Daoy (cell line): ENCODE measurements around the gene LRRC40. TPM values are rescaled to one million over a fixed set of nuclear protein-coding genes. Genes with fewer than 3 reads are reported as not detected.
A peak's percentile ranks its signal among the peaks of the same experiment; 100 is the strongest.
"Not testable (repeated sequence)": the region's sequence is repeated elsewhere in the genome, so short reads cannot be mapped to it uniquely, and the experiment has no call there.

Experiments used
- DNase-seq: peaks from one replicate; pipeline ENCODE4 v3.0.0-alpha.2; 2015; ENCODE audit warnings: low read depth
- total RNA-seq: library from RNA; depleted of rRNA; stranded (reverse); fragments of >200 nt; shearing (Covaris generic); gene quantifications from 2 replicates; pipeline ENCODE4 v1.2.3, GENCODE V29; 2014

Gene LRRC40
- total RNA-seq, 1 experiment from 2014 or later, result 47.5 TPM

DNA sequence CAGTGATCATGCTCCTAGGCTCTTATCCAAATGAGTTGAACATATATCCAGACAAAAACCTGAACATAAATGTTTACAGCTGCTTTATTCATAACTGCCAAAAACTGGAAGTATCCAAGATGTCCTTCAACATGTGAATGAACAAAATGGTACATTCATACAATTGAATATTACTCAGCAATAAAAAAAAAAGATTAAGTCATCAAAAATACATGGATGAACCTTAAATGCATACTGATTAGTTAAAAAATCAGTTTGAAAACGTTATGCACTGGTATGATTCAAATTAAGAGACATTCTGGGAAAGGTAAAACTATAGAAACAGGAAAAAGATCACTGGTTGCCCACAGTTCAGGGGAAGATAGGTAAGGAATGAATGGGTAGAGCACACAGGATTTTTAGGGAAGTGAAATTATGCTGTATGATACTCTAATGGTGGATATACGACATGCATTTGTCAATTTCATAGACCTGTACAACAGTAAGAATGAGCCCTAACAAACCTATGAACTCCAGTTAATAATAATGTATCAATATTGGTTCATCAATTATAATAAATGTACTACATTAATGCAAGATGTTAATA is 3.1 kb downstream of the LRRC40 start:
- no peak for DNase-seq

DNA sequence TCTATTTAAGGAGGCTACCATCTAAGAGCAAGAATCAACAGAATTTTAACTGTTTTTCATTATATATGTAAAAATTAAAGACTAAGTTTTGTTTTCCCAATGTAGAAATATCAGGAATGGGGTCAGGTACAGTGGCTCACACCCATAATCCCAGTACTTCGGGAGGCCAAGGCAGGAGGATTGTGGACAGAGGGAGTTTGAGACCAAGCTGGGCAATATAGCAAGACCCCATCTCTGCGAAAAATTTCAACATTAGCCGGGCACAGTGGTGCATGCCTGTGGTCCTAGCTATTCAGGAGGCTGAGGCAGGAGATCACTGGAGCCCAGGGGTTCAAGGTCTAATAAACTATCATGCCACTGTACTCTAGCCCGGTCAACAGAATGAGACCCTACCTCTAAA is 5.3 kb downstream of the LRRC40 start:
- DNase-seq, result no peak

DNA sequence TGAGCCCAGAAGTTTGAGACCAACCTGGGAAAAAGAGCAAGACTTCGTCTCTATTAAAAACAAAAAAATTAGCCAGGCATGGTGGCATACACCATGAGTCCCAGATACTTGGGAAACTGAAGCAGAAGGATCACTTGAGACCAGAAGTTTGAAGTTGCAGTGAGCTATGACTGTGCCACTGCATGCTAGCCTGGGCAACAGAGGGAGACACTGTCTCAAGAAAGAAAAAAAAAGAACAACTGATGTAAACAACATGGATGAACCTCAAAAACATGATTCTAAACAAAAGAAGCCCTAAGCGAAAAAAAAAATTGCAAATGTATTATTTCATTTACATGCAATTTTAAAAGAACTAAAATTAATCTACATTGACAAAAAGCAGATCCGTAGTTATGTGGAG is 9.0 kb downstream of the LRRC40 start:
- DNase-seq, result no peak

DNA sequence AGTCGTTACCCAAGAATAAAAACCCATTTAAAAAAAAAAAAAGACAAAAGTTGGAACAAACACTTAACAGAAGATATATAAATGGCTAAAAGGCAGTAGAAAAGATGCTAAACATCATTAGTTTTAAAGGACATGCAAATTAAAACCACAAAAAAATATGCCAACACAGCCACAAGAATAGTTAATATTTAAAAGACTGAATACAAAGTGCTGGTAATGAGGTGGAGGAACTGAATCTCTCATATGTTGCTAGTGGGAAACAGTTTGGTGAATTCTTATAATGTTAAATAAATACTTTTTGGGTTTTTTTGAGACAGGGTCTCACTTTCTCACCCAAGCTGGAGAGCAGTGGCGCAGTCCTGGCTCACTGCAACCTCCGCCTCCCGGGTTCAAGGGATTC is 10.0 kb downstream of the LRRC40 start:
- no peak for DNase-seq

DNA sequence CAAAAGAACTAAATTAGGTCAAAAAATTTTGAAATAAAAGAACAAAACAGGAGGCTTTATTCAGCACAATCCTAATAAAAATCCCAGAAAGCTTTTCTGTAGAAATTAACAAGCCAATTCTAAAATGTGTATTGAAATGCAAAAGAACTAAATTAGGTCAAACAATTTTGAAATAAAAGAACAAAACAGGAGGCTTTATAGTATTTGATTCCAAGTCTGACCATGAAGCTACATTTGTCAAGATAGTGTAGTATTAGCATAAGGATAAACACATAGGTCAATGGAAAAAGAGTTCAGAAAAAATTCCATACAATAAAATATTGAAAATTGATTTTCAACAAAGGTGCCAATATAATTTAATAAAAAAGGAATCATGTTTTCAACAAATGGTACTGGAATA is 10.8 kb downstream of the LRRC40 start:
- DNase-seq, result no peak

DNA sequence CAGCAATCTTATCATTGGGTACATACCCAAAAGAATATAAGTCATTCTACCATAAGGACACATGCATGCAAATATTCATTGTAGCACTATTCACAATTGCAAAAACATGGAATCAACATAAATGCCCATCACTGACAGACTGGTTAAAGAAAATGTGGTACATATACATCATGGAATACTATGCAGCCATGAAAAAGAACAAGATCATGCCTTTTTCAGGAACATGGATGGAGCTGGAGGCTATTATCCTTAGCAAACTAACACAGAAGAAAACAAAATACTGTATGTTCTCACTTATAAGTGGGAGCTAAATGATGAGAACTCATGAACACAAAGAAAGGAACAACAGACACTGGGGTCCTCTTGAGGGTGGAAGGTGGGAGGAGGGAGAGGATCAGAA is 12.9 kb downstream of the LRRC40 start:
- not testable (repeated sequence) for DNase-seq

DNA sequence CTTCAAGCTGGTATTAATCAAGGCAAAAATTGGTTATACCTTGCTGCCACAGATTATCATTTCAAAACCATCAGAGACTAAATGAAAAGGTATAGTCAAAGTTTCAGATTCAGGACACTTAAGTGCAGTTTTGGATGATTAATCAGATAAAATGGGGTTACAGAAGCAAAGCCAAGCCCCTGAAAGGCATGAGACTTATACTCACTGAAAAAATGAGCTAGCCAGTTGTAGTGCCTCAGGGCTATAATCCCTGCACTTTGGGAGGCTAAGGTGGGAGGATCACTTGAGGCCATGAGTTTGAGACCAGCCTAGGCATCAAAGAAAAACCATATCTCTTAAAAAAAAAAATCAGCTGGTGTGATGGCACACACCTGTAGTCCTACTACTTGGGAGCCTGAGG is 15.2 kb downstream of the LRRC40 start:
- DNase-seq, result no peak

DNA sequence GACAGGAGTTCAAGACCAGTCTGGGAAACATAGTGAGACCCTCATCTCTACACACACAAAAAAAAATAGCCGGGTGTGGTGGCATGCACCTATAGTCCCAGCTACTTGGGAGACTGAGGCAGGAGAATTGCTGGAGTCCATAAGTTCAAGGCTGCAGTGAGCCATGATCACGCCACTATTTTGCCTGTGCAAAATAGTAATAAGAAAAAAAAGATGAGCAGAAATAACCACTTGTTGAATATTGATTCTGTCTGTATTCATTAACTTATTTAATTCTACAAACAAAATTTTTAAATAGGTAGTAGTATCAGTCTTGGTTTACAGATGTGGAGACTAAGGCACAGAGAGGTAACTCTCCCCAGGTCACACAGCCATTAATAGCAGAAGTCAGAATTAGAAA is 16.9 kb downstream of the LRRC40 start:
- no peak for DNase-seq

DNA sequence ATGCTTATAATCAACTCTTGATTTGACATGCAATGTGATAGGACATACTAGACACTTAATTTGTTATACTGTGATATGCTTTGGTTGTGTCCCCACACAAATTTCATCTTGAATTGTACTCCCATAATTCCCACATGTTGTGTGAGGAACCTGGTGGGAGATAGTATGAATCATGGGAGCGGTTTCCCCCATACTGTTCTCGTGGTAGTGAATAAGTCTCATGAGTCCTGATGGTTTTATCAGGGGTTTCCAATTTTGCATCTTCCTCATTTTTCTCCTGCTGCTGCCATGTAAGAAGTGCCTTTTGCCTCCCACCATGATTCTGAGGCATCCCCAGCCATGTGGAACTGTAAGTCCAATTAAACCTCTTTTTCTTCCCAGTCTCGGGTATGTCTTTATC is 20.2 kb downstream of the LRRC40 start:
- not testable (repeated sequence) for DNase-seq

DNA sequence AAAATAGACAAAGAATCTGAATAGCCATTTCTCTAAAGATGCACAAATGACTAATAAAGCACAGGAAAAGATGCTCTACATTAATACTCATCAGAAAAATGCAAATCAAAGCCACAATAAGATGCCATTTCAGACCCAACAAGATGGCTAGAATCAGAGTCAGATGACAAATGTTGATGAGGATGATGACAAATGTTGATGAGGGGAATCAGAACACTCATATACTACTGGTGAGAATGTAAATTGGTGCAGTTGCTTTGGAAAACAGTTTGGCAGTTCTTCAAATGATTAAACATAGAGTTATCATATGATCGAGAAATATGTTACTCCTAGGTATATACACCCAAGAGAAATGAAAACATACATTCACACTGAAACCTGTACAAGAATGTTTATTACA is 33.9 kb downstream of the LRRC40 start:
- DNase-seq, result no peak

DNA sequence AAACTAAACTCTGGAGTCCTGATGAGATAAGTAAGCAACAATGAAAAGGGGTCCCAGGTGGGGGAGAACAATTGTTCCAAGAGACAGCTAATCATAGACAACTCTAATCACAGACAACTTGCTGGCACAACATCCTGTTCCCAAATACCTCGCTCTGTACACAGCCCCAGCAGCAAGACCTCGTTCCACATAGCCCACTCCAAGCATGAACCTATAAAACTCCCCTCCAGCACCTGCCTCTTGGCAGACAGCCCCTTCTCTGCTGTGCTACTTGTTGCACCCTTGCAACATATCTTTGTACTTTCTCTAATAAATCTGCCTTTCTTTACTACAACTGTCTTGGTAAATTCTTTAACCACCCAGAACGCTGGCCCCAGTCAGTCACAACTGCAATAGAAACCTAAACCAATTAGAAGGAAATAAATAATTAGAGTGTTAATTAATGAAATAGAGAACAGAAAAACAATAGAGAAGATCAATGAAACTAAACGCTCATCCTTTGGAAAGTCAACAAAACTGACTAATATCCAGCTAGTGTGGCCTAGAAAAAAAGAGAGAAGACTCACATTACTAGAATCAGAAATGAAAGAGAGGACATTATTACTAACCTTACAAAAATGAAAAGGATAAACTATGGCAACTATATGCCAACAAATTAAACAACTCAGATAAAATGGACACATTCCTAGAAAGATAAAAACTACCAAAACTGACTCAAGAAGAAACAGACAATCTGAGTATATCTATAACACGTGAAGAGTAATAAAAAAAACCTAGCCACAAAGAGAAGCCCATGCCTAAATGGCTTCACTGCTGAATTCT is 36.1 kb downstream of the LRRC40 start:
- no peak for DNase-seq

DNA sequence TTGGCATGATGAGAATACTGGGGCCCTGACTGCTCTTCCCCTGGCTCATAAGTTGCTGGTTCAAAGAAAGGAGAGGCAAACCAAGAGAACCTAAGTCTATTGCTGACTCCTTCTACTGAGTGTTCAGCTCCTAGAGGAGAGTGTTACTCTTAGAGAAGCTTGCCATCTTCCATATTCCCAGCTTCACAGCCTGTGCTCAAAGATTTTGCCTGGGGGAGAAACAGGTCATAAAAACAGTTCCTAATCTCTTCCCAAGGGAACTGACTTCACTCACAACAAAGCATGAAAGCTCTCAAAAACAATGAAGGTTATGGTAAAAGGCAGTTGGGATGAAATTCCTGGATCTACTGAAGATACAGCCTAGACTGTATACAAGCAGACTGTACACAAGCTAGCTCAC is 37.1 kb downstream of the LRRC40 start:
- no peak for DNase-seq

DNA sequence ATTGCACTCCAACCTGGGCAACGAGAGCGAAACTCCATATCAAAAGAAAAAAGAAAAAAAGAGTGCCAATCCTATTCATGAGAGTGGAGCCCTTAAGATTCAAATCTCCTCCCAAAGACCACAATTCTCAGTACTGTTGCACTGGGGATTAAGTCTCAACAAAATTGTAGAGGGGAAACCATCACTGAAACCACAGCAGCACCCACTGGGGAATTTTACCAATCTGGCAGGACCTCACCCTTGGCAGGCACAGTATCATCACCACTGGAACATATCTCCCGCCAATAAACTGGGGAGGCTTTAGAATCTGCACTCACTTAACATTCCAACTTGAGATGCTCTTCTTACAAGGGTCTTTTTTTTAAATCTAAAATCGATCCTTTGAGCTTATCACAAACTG is 41.0 kb downstream of the LRRC40 start:
- DNase-seq, result no peak

DNA sequence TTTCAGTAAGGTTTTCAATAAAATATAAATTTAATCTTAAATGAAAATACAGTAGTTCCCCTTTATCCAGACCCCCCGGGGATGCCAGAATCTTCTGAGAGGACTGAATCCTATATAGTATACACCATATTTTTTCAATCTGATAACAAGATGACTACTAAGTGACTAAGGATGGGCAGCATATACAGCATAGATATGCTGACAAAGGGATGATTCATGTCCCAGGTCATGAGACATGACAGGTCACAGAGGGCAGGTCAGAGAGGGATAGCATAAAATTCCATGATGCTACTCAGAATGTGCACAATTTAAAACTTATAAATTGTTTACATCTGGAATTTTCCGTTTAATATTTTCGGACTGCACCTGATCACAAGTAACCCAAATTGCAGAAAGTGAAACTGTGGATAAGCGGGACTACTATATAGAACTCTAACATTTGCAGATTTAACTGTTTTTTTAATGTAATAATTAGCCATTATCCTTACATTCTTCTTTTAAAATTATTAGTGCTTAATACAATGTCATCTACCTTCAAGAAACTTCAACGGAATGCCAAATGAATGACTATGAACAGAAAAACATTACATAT is 48.8 kb downstream of the LRRC40 start:
- DNase-seq, result peak; percentile 64

DNA sequence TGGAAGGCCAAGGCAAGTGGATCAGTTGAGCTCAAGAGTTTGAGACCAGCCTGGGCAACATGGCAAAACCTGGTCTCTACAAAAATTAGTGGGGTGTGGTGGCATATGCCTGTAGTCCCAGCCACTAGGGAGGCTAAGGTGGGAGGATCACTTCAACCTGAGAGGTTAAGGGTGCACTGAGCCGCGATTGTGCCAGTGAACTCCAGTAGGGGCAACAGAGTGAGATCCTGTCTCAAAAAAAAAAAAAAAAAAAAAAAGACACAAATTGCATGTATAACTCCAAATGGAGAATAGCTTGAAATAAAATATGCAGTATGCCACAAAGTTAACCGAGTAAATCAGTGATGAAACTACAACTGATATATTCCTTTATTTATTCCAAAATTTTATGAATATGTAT is 51.6 kb downstream of the LRRC40 start:
- no peak for DNase-seq

DNA sequence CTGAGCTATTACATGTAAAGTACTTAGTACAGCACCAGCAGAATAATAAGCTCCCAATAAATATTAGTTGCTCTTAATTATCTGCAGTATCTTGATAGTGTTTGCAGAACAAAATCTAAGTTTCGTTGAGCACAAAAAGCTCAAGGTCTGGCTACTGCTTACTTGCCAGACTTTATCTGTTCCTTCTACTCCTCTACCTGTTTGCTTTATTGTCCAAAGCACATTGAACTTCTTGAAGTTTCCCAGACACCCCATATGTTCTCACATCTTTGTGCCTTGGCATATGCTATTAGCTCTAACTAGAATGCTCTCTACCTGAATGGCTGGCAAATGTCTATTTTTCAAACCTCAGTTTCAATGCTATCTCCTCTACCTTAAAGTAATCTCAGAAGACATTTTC is 54.9 kb downstream of the LRRC40 start:
- DNase-seq, result no peak

DNA sequence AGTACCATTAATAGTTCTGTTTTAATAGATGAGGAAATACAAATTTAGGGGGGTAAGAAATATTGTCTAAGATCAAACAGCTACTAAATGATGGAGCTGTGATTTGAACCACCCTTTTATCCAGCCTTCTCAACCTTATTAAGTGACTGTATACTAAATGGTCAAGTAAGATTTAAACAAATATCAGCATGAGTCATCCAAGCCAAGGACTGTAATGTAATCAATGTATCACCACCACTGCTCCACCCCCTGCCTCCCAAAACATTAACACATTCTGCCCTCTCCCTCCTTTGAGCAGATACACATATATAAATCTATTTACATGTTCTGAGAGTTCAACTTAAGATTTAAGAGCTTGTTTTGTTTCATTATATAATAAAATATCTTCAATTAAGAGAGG is 58.9 kb downstream of the LRRC40 start:
- peak; percentile 20 for DNase-seq

DNA sequence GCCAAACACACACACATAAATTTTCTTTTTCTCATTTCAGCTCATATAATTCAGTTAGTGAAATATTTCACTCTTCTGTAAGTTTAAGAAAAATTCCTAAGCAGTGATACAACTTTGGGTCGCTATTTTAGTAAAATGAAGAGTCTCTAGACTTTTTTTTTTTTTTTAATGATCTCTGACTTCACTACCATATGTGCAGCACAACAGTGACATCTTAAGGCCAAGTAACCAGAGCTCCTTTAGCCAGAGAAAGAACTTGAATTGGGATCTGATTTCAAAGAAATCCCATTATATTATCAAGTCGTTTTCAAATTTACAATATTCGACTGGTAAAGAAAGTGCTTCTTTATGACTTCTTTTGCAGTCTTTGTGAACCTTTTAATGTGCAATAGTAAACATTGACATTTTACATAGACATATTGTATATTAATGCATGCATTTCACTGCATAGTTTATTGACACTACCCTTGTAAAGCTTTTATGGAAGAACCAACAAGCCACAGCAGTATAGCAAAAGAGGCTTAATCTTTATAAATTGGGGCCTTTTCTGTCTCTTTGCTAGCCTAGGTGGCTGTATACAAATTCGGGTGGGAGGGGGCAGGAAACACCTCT is 62.2 kb downstream of the LRRC40 start:
- DNase-seq, result no peak

DNA sequence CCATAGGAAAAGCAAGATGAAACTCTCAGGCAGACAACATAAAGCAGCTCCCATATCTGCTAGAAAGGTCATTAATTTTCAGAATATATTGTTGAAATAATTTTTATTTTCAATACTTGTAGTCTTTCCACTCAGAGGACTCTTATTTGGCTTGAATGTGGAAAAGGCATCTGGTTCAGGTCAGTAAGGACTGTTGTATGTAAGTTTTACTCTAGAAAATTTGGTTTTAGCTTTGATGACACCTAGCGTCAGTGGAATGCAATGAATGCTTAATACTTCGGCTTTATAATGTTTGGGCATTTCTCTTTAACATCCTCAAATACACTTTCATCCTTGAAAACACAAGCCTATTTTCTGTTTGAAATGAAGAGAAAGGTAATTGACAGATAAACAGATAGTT is 63.3 kb downstream of the LRRC40 start:
- DNase-seq, result no peak

DNA sequence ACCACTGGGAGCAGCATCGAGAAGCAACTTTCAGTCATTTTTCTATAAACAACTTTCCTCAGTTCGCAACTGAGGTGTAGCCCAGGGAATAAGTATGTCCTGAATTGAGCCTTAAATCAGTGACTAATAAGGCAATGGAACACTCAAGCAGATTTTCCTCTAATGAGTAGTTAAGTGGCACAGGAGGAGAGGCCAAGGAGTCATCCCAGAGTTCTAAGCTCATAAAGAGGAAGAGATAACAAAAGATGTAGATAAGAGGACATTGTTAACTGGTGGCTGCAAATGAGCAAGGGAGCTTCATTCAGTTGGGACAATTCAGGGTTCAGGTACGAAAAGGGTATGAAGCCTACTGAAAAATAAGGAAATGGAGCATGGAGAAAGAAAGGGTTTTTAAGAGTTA is 64.5 kb downstream of the LRRC40 start:
- DNase-seq, result no peak

DNA sequence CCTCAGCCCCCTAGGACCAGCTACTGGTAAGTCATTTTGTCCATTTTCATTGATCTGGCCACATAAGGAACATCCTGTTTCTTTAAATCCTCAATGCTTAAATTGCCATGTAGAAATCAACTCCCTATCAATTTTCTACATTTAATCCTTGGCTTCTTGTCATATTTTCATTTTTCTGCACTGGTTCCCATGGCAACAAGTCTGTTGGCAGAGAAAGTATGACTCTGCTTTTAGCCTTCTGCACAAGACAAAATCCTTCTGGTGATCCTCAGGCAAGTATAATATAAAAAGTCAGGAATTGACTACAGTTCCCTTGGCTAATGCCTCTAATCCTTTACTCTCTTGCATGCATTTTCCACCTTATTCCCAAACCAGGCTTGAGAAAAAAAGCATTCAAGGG is 65.0 kb downstream of the LRRC40 start:
- no peak for DNase-seq

DNA sequence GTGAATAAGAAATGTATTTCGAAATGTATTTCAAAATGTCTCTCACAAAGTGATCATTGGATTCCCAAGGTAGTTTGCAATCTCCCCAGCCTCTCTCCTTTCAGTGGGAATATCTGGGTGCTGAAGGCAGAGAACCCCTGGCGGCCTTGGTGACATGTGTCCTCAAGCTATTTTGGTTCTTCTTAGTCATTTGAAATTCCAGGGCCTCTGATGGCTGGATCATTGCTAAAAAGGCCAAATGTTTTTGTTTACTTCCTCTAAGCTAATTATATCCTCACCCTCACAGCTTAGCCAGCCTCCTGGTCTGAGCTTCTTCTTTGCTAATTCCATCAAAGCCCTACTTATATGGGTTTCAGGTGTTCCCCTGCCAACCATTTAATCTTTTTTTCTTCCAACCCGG is 71.2 kb downstream of the LRRC40 start:
- DNase-seq, result no peak

DNA sequence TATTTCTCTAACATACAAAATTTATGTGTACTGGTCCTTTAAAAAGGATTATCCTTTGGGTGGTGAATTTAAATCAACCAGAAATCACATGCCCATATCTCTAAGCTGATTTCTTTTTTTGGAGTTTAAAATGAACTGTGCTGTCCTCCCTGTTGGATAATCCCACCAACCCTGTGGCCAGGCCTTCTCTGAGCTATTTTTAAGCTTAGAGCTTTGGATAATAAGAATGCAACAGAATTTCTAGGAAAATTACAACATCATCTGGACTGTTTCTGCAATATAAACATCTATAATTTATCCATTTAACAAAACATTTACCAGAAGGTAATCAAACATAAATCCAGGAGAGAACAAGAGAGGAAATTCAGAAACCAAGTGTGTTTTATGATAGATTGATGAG is 88.3 kb downstream of the LRRC40 start:
- no peak for DNase-seq
